OCI-LY1 (cell line): ENCODE results near the gene PROZ.

Experiments used
- H2AFZ ChIP-seq: fragments of 200-600 bp; sonication (generic), shearing (Covaris generic); 2 replicates; pipeline ENCODE4 v1.6.0; 2014; ENCODE audit warnings: antibody characterized with exemption, mild to moderate bottlenecking, low read length
- H3F3A ChIP-seq: fragments of 200-600 bp; sonication (generic), shearing (Covaris generic); 2 replicates; pipeline ENCODE4 v1.6.0; 2014; ENCODE audit warnings: mild to moderate bottlenecking, antibody characterized with exemption, low read length, moderate library complexity; ENCODE audit not compliant: insufficient read depth
- H3K27ac ChIP-seq: fragments of 200-600 bp; sonication (generic); 2 replicates; pipeline ENCODE4 v1.5.1; 2014; ENCODE audit warnings: low read length, mixed run types, mild to moderate bottlenecking, low read depth; ENCODE audit not compliant: poor library complexity, severe bottlenecking
- H3K27me3 ChIP-seq: fragments of 200-600 bp; sonication (generic); 2 replicates; pipeline ENCODE4 v1.6.0; 2014; ENCODE audit warnings: antibody characterized with exemption, mild to moderate bottlenecking, low read length, moderate library complexity; ENCODE audit not compliant: insufficient read depth
- H3K36me3 ChIP-seq: fragments of 200-600 bp; sonication (generic); 2 replicates; pipeline ENCODE4 v1.6.1; 2014; ENCODE audit warnings: mild to moderate bottlenecking, antibody characterized with exemption, low read length, moderate library complexity, mixed read lengths; ENCODE audit not compliant: insufficient read depth
- H3K4me1 ChIP-seq: fragments of 200-600 bp; sonication (generic); 2 replicates; pipeline ENCODE4 v1.5.1; 2014; ENCODE audit warnings: mild to moderate bottlenecking, low read length, moderate library complexity; ENCODE audit not compliant: insufficient read depth, severe bottlenecking
- H3K4me2 ChIP-seq: fragments of 200-600 bp; sonication (generic), shearing (Covaris generic); 2 replicates; pipeline ENCODE4 v1.6.1; 2014; ENCODE audit warnings: low read length
- H3K4me3 ChIP-seq: fragments of 200-600 bp; sonication (generic); 2 replicates; pipeline ENCODE4 v1.5.1; 2014; ENCODE audit warnings: low read length, low read depth, mild to moderate bottlenecking, mixed read lengths; ENCODE audit not compliant: poor library complexity, severe bottlenecking
- H3K79me2 ChIP-seq: fragments of 200-600 bp; shearing (Covaris generic); 2 replicates; pipeline ENCODE4 v1.6.1; 2016; ENCODE audit warnings: mixed run types, low read length, mixed read lengths; ENCODE audit not compliant: insufficient read depth
- H3K9ac ChIP-seq: fragments of 200-600 bp; sonication (generic), shearing (Covaris generic); 2 replicates; pipeline ENCODE4 v1.6.1; 2014; ENCODE audit warnings: mild to moderate bottlenecking, low read length, mixed read lengths
- H3K9me2 ChIP-seq: fragments of 200-600 bp; sonication (generic), shearing (Covaris generic); 2 replicates; pipeline ENCODE4 v1.6.1; 2014; ENCODE audit warnings: low read depth, mild to moderate bottlenecking, low read length, mixed read lengths
- H3K9me3 ChIP-seq: fragments of 200-600 bp; shearing (Covaris generic); 2 replicates; pipeline ENCODE4 v1.6.1; 2014; ENCODE audit warnings: low read length, mixed read lengths
- H4K20me1 ChIP-seq: fragments of 200-600 bp; sonication (generic), shearing (Covaris generic); 2 replicates; pipeline ENCODE4 v1.6.0; 2016; ENCODE audit warnings: mild to moderate bottlenecking, low read length; ENCODE audit not compliant: insufficient read depth
- EZH2 ChIP-seq: fragments of 200-600 bp; sonication (generic), shearing (Covaris generic); IDR thresholded peaks from 2 replicates; pipeline ENCODE4 v1.8.0; 2017; ENCODE audit warnings: borderline replicate concordance, mixed run types, mild to moderate bottlenecking, antibody characterized with exemption, low read length, moderate library complexity, mixed read lengths
- TF ChIP-seq, protein P1 (sequence below): fragments of 200-600 bp; sonication (generic), shearing (Covaris generic); IDR thresholded peaks from 2 replicates; pipeline ENCODE4 v1.5.1; 2017; ENCODE audit warnings: mild to moderate bottlenecking, antibody characterized with exemption, low read length, moderate library complexity, mixed read lengths

PROZ gene

DNA sequence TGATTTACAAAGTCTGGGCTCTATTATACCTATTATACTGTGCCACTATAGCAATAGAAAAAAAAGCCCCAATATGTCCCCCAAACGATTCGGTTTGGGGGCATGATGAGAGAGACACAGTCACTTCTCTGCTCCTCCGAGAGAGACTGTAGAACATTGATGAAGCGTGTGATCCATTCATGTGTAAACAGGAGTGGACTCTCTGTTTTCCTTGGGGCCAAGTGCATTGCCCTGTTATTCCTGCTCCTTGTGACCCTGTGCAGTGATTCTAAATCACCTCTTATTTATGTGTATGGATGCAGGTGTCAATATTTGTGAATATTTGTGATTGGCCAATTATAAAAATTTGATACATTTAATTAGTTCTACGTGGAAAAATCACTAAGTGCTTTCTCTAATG, 18.9 kb upstream of the PROZ start:
- Histone ChIP-seq H2AFZ (no peak overlapping the region), H3K9me3 (no peaks in the 10 kb centered on the region), H3K9me2 (no peaks in the 10 kb centered on the region), H3F3A (no peaks in the 10 kb centered on the region), H3K4me2 (no peak overlapping the region), H3K79me2 (no peaks in the 10 kb centered on the region), H3K27ac (no peak overlapping the region), H4K20me1 (no peaks in the 10 kb centered on the region), H3K9ac (no peak overlapping the region), H3K4me3 (no peak overlapping the region), H3K36me3 (no peaks in the 10 kb centered on the region), H3K27me3 (peaks cover 19% of the 10 kb centered on the region), H3K4me1 (no peaks in the 10 kb centered on the region)
- no peak for TF ChIP-seq EZH2
- TF ChIP-seq, protein P1, sequence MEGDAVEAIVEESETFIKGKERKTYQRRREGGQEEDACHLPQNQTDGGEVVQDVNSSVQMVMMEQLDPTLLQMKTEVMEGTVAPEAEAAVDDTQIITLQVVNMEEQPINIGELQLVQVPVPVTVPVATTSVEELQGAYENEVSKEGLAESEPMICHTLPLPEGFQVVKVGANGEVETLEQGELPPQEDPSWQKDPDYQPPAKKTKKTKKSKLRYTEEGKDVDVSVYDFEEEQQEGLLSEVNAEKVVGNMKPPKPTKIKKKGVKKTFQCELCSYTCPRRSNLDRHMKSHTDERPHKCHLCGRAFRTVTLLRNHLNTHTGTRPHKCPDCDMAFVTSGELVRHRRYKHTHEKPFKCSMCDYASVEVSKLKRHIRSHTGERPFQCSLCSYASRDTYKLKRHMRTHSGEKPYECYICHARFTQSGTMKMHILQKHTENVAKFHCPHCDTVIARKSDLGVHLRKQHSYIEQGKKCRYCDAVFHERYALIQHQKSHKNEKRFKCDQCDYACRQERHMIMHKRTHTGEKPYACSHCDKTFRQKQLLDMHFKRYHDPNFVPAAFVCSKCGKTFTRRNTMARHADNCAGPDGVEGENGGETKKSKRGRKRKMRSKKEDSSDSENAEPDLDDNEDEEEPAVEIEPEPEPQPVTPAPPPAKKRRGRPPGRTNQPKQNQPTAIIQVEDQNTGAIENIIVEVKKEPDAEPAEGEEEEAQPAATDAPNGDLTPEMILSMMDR, result no peak

DNA sequence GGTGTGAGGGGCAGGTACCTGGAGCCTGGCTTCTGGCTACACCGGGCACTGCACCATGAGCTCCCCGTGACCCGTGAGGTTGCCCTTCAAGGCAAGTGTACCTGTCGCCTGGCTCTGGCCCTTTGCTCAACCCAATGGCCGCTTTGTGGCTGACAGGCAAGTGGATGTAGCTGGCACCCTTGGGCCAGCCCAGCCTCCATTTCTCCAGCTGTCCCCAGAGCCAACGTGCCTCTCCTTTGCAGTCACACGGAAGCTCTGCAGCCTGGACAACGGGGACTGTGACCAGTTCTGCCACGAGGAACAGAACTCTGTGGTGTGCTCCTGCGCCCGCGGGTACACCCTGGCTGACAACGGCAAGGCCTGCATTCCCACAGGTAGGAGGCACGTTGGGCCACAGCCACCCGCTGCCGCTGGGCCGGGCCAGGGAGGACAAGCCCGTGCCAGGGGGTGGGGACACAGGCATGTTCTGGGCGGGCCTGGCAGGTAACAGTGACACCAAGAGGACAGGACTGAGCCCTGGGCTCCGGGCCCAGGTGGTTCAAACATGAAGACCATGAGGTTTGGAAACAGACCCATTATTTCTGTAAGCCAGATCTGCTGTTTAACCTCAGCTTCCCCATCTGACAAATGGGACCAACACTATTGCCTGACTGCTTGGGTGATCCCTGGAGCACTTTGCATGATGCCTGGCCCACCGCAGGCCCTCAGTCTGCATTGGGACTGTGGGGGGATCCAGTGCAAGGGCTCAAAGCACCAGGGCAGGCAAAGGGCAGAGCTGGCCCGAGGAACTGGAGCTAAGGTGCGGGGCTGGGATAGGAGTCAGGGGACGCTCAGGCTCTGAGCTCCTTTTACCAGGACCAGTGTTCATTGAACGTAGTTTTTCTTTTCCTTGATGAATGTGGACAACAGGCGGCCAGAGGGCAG, 17.5 kb upstream of the PROZ start:
- Histone ChIP-seq H3K9me2 (no peaks in the 10 kb centered on the region), H3K79me2 (no peaks in the 10 kb centered on the region), H3K4me1 (no peaks in the 10 kb centered on the region), H2AFZ (no peak overlapping the region), H3F3A (no peaks in the 10 kb centered on the region), H4K20me1 (no peaks in the 10 kb centered on the region), H3K27me3 (peaks cover 30% of the 10 kb centered on the region), H3K9ac (no peak overlapping the region), H3K9me3 (peaks cover 8% of the 10 kb centered on the region; the same call in 1 of the 2 replicates), H3K36me3 (no peaks in the 10 kb centered on the region; the same call in 1 of the 2 replicates), H3K4me2 (no peak overlapping the region), H3K27ac (no peak overlapping the region), H3K4me3 (no peak overlapping the region)
- TF ChIP-seq, protein P1, result no peak
- TF ChIP-seq EZH2, result no peak

DNA sequence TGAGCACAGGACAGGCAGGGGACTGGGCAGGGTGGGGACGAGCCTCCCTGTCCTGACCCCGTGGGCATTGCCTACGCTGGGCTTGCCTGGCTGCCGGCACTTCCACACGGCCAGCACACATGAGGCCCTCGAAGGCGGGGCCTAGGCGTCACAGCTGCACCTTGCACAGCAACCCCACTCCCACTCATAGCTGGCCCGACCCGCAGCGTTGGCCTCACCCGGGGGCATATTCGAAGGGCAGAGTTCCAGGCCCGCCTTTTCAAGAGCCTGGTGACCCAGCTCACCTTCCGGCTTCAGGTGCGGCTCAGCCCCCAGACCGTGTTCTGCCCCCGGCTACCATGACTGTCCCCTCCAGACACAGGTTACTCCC, 16.9 kb upstream of the PROZ start:
- H3K9me2 ChIP-seq, result no peaks in the 10 kb centered on the region
- H4K20me1 ChIP-seq, result no peaks in the 10 kb centered on the region
- no peaks in the 10 kb centered on the region; the same call in 1 of the 2 replicates for H3K36me3 ChIP-seq
- peaks cover 8% of the 10 kb centered on the region; the same call in 1 of the 2 replicates for H3K9me3 ChIP-seq
- H3K4me2 ChIP-seq, result no peak overlapping the region
- no peak overlapping the region for H2AFZ ChIP-seq
- no peak overlapping the region for H3K4me3 ChIP-seq
- peaks cover 34% of the 10 kb centered on the region for H3K27me3 ChIP-seq
- no peaks in the 10 kb centered on the region for H3K79me2 ChIP-seq
- no peak overlapping the region for H3K9ac ChIP-seq
- no peaks in the 10 kb centered on the region for H3F3A ChIP-seq
- TF ChIP-seq EZH2, result no peak
- TF ChIP-seq, protein P1, result no peak
- H3K27ac ChIP-seq, result no peak overlapping the region
- H3K4me1 ChIP-seq, result no peaks in the 10 kb centered on the region
